ENCODE results near the gene PPM1L. TPM values are rescaled to one million over a fixed set of nuclear protein-coding genes. Genes with fewer than 3 reads are reported as not detected.

The PPM1L gene
- polyA plus RNA-seq, 1 experiment: 0.66 TPM

- ChIA-PET POLR2A (no interaction called here), CTCF (interaction anchor here (1.0 to 1.5 kb wide), 3 partner anchors 33 to 554 kb away, joined by 3 to 5 read pairs (median 4); no protein-coding TSS in a partner anchor)
- no peak for DNase-seq (ENCODE audit: low read depth)
- Histone ChIP-seq H3K36me3 (ENCODE audit: control insufficient read depth, insufficient read depth, low read length) (no peaks in the 10 kb centered on the region), H3K4me3 (ENCODE audit: low read depth, low read length) (no peak overlapping the region), H3K27me3 (ENCODE audit: control insufficient read depth, insufficient read depth, low read length) (no peaks in the 10 kb centered on the region; the same call in 1 of the 2 replicates)
- TF ChIP-seq CTCF (IDR thresholded peaks at IDR 0.05; ENCODE audit: insufficient read depth, low read depth, low read length): peak; percentile 13; the same call in 1 of the 2 replicates
Measured at GRCh38 chr3:160720123-160720746, 35.8 kb upstream of the PPM1L start.

- TF ChIP-seq CTCF (IDR thresholded peaks at IDR 0.05; ENCODE audit: insufficient read depth, low read depth, low read length): no peak
- POLR2A ChIA-PET: no interaction called here
Measured at GRCh38 chr3:160722331-160722730, 33.7 kb upstream of the PPM1L start.

GRCh38 chr3:160725338-160725737, 30.7 kb upstream of the PPM1L start:
- no peak for TF ChIP-seq CTCF (IDR thresholded peaks at IDR 0.05; ENCODE audit: insufficient read depth, low read depth, low read length)

More at GRCh38 chr3:160722331-160722730, 33.7 kb upstream of the PPM1L start:
- DNase-seq (ENCODE audit: low read depth): no peak
- CTCF ChIA-PET: no interaction called here
- Histone ChIP-seq H3K4me3 (ENCODE audit: low read depth, low read length) (no peak overlapping the region), H3K27me3 (ENCODE audit: control insufficient read depth, insufficient read depth, low read length) (no peaks in the 10 kb centered on the region), H3K36me3 (ENCODE audit: control insufficient read depth, insufficient read depth, low read length) (no peaks in the 10 kb centered on the region)

GRCh38 chr3:160735826-160736225, 20.2 kb upstream of the PPM1L start:
- CTCF ChIA-PET: interaction anchor here (0.5 kb wide), 1 partner anchor 28 kb away, joined by 3 read pairs; no protein-coding TSS in a partner anchor
- POLR2A ChIA-PET: no interaction called here
- no peak for TF ChIP-seq CTCF (IDR thresholded peaks at IDR 0.05; ENCODE audit: insufficient read depth, low read depth, low read length)
- Histone ChIP-seq H3K36me3 (ENCODE audit: control insufficient read depth, insufficient read depth, low read length) (no peaks in the 10 kb centered on the region), H3K27me3 (ENCODE audit: control insufficient read depth, insufficient read depth, low read length) (peaks cover 5% of the 10 kb centered on the region; the same call in 1 of the 2 replicates), H3K4me3 (ENCODE audit: low read depth, low read length) (no peak overlapping the region)
- no peak for DNase-seq (ENCODE audit: low read depth)

More at GRCh38 chr3:160725338-160725737, 30.7 kb upstream of the PPM1L start:
- no peak for DNase-seq (ENCODE audit: low read depth)
- POLR2A ChIA-PET: no interaction called here
- CTCF ChIA-PET: no interaction called here
- Histone ChIP-seq H3K36me3 (ENCODE audit: control insufficient read depth, insufficient read depth, low read length) (no peaks in the 10 kb centered on the region), H3K4me3 (ENCODE audit: low read depth, low read length) (no peak overlapping the region), H3K27me3 (ENCODE audit: control insufficient read depth, insufficient read depth, low read length) (no peaks in the 10 kb centered on the region)

GRCh38 chr3:160738048-160738447, 18.0 kb upstream of the PPM1L start:
- CTCF ChIA-PET: interaction anchor here (2.0 kb wide), 1 partner anchor 29 kb away, joined by 5 read pairs; no protein-coding TSS in a partner anchor
- TF ChIP-seq CTCF (IDR thresholded peaks at IDR 0.05; ENCODE audit: insufficient read depth, low read depth, low read length): no peak
- Histone ChIP-seq H3K4me3 (ENCODE audit: low read depth, low read length) (no peak overlapping the region), H3K36me3 (ENCODE audit: control insufficient read depth, insufficient read depth, low read length) (no peaks in the 10 kb centered on the region), H3K27me3 (ENCODE audit: control insufficient read depth, insufficient read depth, low read length) (peaks cover 5% of the 10 kb centered on the region; the same call in 1 of the 2 replicates)
- DNase-seq (ENCODE audit: low read depth): no peak
- POLR2A ChIA-PET: no interaction called here
